Cortex of kidney (tissue), 1 donor: ENCODE results near the gene DSCAML1.

Experiments
- DNase-seq: peaks from one replicate; lab custom pipeline; 2025; lab: John Stamatoyannopoulos, UW

Gene DSCAML1

GRCh38 chr11:117610901-117611300 lies 186.1 kb downstream of the DSCAML1 start:
- no peak for DNase-seq

GRCh38 chr11:117610045-117610444 lies 187.0 kb downstream of the DSCAML1 start:
- DNase-seq = no peak

DNA sequence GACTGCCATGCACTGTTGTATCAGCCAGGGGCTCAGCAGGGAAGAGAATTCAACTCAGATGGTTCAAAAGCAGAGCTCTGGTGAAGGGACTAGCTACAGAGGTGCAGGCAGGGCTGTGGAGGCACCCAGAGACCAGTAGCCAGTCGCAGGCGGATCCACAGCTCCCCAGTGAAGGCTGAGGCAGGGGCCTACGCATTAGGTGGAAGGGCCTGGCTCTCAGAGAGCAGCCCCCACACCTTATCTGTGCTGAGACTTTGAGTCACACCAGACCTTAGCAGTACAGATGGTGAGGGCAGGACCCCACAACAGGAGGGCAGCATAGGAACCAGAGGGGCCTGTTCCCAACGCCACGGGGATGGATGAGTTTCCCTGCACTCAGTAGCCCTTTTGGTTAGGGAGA lies 189.6 kb downstream of the DSCAML1 start:
- no peak for DNase-seq

GRCh38 chr11:117606790-117607189 lies 190.2 kb downstream of the DSCAML1 start:
- DNase-seq = no peak

DNA sequence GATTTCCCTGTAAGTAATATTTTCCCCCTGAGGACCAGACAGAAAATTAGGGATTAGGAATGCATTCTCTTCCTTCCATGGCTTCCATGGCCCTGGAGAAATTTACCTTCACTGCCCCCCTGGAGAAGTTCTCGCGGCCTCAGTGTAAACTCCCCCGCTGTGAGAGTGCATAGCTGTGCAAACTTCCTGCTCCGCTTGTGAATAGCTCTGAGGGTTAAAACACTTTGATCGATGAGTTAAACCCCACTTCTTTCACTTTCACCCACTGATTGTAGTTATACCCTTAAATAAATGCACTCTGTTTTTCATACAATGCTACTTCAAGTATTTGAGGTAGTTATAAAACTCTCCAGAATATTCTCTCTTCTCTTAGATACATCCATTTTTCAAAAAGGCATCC lies 190.8 kb downstream of the DSCAML1 start:
- no peak for DNase-seq

DNA sequence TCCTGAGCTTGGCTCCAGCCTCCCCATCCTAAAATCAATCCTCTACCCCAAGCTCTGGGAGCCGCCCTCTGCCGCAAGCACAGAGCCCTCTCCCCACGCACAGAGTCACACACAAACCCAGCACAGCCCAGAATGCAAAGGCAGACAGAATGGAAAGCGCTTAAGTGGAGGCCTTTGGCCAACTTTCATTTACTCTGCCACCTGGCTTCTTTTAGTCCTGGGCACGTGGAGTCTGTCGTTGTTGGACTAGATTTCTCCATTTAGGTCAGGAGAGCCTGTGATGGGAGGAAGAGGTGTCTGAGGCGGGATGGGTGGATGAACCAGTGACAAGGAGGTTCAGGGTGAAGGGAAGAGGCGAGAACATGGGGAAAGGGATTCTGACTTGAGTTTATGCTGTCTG lies 191.7 kb downstream of the DSCAML1 start:
- no peak for DNase-seq

DNA sequence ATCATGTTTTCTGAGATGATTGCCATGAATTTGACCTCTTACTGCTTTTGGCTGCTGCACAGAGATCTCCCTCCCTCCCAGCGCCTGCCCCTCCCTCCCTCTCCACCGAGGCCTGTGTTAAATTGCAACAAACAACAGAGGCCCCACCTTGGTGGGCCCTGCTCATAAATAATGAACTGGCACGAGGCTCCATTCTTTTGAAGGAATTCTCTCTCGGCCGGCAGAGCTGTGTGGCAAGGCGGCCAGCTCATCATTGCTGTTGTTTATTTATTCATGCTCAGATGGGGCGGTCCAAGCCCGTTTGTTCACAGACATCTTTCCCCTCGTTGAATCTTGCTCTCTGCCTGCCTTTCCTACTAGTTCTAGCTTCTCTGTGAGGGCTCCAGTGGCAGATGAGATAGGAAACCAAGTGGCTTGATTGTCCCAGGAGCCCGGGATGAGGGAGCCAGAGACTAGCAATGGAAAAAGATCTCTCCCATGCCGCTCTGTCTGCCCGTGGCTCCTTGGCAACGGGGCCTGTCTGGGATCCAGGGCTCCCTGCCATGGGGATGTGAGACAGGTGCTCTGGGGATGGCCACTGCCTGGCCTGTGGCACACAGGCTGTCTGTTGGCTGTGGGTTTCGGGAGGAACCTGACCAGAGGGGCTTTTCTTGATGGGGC lies 192.6 kb downstream of the DSCAML1 start:
- no peak for DNase-seq

DNA sequence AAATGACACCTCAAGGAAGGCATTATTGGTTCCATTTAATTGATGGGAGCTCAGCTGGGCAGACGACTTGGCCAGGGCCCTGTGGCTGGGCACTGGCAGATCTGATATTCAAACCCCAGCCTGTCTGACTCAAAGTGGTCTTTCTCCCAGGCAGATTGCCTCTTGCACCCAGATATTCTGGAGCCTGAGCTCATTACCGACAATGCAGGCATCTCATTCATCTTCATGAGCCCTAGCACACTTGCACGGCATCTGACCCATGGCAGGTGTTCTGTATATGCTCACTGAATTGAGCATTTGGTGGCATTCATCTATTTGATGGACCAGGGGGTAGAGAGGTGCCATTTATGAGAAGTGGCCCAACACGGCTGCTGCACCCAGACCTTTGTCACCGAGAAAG lies 193.1 kb downstream of the DSCAML1 start:
- DNase-seq = no peak

DNA sequence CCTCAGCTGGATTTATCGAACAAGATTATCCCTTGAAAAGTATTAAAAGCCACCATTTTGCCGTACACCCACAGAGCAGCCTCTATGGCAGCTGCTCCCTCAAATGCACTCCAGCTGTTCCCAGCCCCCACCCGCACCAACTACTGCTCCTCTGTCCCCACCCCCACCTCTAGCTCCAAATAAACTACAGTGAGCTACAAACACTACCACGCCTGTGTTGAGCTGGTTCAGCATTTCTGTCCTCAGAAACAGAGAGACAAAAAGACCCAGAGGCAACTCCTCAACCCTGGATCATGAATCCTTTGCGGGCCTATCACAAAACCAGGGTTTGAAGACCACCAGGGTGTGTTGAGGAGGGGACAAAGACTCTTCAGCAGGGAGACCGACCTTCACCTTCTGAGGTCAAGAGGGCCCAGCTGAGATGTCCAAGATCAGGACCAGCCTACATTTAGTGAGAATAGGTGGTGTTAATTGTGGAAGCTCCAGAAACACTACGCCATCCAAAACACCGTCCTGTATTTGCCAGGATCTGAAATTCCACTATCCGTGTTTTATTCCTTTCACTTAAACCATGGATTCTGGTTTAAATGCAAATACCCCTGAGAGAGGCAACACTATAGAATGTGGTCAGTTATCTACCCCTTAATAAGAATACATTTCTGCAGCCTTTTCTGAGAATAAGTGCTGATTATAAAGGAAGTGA lies 195.9 kb downstream of the DSCAML1 start:
- DNase-seq = no peak

DNA sequence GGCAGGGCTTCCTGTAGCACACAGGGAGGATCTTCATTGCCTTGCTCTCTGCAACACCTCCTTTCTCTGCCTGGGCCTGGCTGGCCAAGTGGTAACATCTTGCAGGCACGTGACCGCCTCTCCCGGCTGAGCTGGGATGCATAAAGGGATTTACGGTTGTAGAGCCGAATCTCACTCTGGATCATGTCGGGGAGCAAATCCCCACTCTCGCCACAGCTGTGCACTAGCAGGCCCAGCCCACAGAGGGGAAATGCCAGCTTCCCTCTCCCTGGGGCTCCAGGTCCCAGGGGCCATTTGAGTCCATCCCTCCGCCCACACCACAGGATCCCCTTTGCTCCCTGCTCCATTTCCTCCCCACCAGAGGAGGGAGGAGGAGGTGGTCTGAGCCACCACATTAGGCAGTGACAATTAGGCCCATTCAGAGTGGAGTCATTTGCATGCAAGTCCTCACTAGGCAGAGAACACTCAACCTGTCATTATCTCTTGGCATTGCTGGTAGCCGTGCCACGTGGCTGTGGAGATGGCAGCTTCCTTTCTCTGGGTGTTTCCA lies 196.7 kb downstream of the DSCAML1 start:
- DNase-seq = no peak

DNA sequence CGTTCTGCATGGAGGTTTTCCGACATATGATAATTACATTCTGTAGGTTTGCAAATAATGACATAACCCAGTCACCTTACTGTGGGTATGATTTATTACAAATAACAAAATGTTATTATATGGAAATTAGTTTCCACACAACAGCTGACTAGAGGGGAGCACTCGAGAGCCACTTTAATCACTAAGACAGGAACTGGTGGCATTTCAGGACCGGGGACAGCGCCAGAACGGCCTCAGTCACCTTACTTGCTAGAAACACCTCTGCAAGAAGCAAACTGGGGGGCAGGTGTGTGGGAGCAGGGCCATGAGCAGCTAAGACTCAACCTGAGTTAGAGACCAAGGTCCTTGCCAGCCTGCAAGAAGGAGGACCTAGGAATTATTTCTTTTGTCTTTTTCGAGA lies 199.9 kb downstream of the DSCAML1 start:
- no peak for DNase-seq

DNA sequence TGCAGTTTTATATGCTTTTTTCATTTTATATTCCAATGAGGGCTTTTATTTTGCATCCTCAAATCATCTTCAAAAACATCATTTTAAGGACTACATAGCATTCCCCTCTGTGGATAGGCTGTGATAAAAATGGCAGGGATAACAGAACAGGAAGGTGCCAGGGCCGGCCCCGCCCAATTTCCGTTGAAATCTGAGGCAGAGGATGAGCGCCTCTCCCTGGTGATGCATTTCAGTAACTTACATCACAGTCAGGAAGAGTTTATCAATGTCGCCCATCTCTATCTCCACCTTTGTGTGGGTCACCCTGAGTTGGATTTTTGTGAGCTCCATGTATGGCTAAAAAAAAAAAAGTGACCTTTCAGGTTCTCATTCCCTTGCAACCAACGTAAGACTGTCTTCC lies 201.6 kb downstream of the DSCAML1 start:
- DNase-seq = no peak

DNA sequence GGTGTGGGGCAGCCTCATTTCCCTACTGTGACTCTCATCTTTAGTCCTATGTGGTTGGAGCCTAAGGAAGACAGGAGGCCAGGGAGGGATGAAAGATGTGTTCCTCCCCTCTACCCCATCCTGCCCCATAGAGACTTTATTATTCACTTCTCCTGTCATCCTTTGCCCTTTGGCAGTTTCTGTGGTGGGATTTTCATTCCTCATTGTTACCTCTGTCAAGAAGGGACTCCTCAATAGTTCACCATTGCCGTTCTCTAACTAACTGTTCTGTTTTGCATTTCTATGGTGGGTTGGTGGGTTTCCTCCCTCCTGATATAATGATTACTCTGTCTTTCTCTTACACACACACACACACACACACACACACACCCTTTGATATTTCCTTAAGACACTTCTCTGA lies 202.3 kb downstream of the DSCAML1 start:
- no peak for DNase-seq

- no peak for DNase-seq
These were observed 204.0 kb downstream of the DSCAML1 start for GRCh38 chr11:117593065-117593464.

DNA sequence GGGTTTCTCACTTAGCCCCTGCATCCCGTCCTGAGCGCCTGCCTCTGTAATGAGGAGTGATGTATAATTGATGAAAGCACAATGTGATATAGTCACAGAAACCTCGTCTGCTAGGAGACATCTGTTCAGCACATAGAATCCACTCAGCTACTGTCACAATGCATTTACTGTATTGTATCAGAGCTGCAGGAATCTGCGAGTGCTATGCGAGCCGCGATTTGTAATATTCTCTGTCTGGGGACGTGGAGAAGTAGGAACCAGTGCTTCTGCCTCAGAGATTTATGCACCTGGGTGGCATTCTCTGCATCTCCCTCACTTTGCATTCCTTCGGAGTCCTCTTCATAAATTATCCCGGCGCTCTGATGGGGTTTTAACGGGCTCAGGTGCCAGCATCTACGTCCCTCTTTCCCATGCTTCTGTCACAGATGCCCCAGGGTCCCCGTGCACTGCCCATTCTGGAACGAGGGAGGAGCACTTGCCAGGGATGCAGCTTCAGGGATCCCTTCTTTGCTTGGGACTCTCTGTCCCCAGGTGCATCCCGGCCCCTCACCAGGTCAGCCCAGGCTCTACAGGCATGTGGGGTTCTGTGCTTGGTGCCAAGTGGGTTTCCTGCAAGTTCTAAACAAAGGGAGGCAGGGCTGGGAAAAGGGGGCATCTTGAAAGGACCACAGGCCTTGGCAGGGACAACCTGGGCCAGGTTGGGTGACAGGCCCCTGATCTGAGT lies 205.5 kb downstream of the DSCAML1 start:
- no peak for DNase-seq

- DNase-seq = no peak
These were observed 208.0 kb downstream of the DSCAML1 start for GRCh38 chr11:117589063-117589462.

- no peak for DNase-seq
These were observed 208.7 kb downstream of the DSCAML1 start for GRCh38 chr11:117588166-117588810.

- no peak for DNase-seq
These were observed 209.6 kb downstream of the DSCAML1 start for GRCh38 chr11:117587416-117587815.

DNA sequence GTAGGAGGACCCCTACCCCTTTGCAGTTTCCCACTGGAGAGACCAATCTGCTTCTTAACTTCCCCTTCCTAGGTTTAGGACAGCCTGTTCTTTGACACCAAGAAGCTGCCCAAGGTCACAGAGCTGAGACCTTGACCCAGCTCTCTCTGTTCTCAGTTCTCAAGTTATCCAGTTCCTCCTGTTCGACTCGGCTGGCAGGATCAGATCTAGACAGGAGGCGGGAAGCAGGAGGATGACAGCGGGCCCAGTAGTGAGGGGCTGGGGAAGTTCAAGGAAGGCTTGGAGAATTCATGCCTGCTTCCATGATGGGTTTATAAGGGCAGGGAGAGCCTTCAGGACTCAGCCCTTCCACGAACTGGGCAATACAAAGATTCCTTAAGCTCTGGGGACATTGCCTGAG lies 210.6 kb downstream of the DSCAML1 start:
- no peak for DNase-seq

DNA sequence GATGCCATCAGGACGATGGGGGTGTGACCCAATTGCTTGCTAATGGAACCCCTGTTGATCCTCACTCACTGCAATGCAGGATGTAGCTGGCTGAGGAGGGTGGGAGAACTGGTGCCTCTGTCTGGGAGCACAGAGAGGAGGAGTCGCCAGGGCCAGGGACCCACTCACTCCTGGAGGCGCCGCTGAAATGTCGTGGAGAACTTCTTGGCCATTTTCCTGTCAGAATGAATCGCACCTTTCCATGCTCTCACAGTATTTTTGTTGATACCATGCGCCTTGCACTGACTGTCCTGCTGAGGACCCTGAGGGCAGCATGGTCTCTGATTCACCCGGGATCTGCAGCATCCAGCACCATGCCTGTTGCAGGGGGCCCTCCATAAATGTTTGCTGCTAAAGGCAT lies 211.4 kb downstream of the DSCAML1 start:
- DNase-seq = no peak

- no peak for DNase-seq
These were observed 212.8 kb downstream of the DSCAML1 start for GRCh38 chr11:117584056-117584830.
